Subcutaneous adipose tissue (tissue), 4 donors: ENCODE results near the gene PDP2. TPM values are rescaled to one million over a fixed set of nuclear protein-coding genes. Genes with fewer than 3 reads are reported as not detected.

Source experiments
- CTCF ChIP-seq: fragments of 450-650 bp; IDR thresholded peaks from one replicate; pipeline ENCODE4 v1.5.1; 2016; ENCODE audit warnings: low read depth, mild to moderate bottlenecking, control low read depth, antibody characterized with exemption, moderate library complexity
- total RNA-seq, 4 donors: library from RNA; depleted of rRNA; stranded (reverse); fragments of >200 nt; gene quantifications; one replicate each; pipeline ENCODE4 v1.1.0, GENCODE V29; 2016

Gene PDP2
- total RNA-seq, 4 donors from 2014 or later, result 16.5 to 43.3 (median 31.1) TPM

DNA sequence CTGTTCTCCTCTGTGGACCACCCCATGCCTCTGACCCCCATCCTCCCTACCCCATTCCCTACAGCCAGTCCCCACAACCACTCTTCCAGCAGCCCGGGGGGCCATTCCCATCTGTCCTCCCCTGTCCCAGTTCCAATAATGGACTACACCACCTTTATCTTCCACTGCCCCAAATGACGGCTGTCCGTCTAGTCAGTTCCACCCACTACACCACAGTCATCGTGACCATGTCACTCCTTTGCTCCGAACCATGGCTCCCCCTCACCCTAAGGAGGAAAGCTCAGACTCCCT lies 15.3 kb downstream of the PDP2 start:
- no peak for TF ChIP-seq CTCF

DNA sequence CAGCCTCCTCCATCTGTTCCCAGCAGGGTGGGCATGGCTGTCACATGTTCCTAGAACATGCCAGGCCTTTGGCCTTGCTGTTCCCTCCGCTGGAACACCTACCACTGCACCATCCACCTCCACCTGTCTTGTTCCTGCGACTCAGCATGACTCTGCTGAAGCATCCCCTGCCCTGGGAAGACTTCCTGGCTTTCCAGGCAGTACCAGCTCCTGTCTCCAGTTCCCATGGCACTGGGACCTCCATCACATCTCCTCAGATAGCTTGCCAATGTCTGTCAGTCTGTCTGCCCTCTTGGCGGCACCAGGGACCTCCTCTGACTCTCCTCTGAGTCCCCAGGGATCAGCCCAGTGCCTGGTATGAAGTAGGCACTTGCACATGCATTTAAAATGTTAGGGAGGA lies 15.7 kb downstream of the PDP2 start:
- TF ChIP-seq CTCF, result no peak

DNA sequence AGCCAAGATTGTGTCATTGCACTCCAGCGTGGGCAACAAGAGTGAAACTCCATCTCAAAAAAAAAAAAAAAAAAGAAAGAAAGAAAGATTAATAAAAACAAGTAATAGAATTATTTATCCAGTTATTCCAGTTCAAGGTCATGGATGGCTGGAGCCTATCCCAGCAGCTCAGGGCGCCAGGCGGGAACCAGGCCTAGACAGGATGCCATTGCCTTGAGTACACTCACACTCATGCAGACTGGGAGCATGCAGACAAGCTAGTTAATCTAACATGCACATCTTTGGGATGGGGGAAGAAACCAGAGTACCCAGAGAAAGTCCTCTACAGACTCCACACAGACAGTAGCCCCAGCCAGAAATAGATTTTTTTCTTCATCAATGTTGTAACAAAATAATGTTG lies 17.9 kb downstream of the PDP2 start:
- TF ChIP-seq CTCF, result no peak

GRCh38 chr16:66898933-66899309 lies 18.6 kb downstream of the PDP2 start:
- no peak for TF ChIP-seq CTCF

DNA sequence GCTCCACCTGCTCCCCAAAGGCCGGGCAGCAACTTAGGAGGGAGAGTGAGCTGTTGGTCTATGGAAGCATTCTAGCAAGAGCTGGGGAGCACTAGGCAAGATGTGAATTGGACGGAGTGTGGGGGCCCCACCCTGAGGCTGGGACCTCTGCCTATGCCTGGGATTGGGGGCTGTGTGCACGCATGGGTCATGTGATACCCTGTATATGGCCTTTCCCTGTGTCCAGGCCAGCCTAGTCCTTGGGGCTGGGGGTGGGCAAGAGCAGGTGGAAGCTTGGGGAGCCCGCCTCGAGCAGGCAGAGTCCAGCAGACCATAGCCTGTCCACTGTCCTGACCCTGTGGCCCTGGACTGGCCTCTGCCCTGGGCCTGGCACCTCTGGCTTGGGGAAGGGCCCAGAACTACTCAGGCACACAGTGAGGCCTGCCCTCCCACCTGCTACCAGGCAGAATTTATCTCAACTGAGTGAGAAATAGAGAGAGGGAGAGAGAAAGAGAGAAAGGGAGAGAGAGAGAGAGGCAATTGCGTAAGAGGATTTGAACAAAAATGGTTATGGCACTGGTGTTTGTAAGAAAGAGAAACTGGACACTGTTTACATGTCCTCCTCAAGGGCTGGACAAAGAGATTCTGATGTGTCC lies 19.1 kb downstream of the PDP2 start:
- TF ChIP-seq CTCF, result no peak

GRCh38 chr16:66899945-66900710 lies 19.8 kb downstream of the PDP2 start:
- TF ChIP-seq CTCF, result no peak

- TF ChIP-seq CTCF, result no peak
Observed at GRCh38 chr16:66900721-66901441, 20.6 kb downstream of the PDP2 start.
